DMS114 treated with DMSO at 0.1 percent for 48 hours (cell line): ENCODE measurements around the gene LGSN.
"Not testable (repeated sequence)": the region's sequence is repeated elsewhere in the genome, so short reads cannot be mapped to it uniquely, and the experiment has no call there.

ENCODE experiments used
- DNase-seq: peaks from one replicate; lab custom pipeline; 2025; ENCODE audit not compliant: unreplicated experiment; lab: John Stamatoyannopoulos, UW

Gene LGSN

GRCh38 chr6:63307581-63308246 is 12.1 kb downstream of the LGSN start:
- DNase-seq: peak; percentile 39

DNA sequence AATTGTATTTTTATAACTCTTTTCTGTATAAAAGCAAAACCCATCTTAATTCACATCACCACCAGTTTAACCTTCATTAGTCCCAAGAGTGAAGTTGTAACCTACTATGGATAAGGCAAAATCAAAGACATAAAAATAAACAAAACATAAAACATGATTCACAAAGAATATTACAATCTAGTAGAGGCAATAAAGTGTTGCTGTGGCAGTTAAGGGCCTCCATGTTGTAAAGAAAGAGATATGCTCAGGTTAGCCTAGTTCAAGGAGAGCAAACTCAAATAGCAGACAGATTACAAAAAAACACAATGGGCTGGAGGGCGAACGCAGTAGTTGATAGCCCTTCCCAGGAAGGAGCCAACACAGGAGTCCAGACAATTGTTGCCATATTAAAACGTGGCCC is 13.4 kb downstream of the LGSN start:
- DNase-seq: no peak

GRCh38 chr6:63305277-63305676 is 14.5 kb downstream of the LGSN start:
- no peak for DNase-seq

DNA sequence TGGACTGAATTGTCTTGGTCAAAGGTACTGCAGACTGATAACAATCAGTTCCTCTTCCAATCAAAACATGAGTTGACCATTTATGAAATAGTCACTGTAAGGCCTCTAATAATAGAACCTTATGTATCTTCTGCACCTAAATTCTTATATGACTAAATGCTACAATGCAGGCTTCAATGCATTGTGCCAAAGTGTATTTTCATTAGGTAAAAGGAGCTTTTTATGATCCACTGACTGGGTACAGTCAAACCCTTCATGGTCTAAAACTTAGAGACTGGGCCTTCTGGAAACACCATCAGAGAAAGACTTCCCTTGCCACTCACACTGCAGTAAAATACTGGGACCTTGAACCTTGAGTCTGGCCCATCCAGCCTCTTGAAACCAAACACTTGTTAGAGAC is 16.3 kb downstream of the LGSN start:
- no peak for DNase-seq

GRCh38 chr6:63299667-63300066 is 20.1 kb downstream of the LGSN start:
- no peak for DNase-seq

- no peak for DNase-seq
These were observed 24.1 kb downstream of the LGSN start for GRCh38 chr6:63295553-63296194.

DNA sequence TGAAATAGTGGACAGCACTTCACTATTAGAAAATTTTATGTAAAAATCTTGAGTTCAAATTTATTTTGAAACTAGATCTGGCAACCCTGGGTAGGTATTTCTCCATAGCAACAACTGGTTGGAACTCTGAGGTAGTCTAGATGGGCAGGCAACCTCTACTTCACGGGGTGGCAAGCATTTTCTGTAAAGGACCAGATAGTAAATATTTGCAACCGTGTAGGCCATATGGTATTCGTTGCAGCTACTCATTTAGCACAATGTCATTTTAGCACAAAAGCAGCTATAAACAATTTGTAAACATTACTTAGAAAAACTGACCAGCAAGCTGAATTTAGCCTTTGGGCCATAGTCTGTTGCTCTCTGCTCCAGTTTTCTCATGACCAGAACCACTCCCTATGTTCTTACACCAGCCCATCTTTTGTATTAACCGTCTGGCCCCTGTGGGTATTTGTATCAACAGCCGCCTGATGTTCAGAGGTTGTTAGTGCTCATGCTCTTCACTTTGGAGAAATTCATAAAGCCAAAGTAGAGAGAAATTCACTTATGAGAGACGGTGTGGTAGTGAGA is 29.2 kb downstream of the LGSN start:
- no peak for DNase-seq

GRCh38 chr6:63289269-63289872 is 30.4 kb downstream of the LGSN start:
- DNase-seq: no peak

GRCh38 chr6:63280639-63281180 is 39.1 kb downstream of the LGSN start:
- DNase-seq: no peak

GRCh38 chr6:63278916-63279315 is 40.9 kb downstream of the LGSN start:
- no peak for DNase-seq

DNA sequence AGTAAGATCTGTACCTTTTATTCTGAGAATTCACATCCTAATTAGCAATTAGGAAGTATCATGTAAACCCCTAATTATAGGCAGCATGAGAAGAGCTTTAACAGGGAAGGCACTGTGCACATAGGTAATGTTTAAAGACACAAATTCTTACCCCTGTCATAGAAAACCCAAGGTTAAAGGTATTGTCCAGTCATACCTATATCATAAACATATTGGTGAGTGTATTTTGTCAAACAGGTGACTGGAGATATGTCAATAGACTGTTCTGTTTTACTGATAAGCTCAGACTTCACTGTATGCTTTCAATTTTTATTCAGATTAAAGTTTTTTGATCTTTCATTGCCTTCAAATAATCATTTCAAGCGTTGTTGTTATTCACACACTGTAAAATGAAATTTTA is 43.8 kb downstream of the LGSN start:
- no peak for DNase-seq

- DNase-seq: not testable (repeated sequence)
These were observed 44.9 kb downstream of the LGSN start for GRCh38 chr6:63274795-63275430.

DNA sequence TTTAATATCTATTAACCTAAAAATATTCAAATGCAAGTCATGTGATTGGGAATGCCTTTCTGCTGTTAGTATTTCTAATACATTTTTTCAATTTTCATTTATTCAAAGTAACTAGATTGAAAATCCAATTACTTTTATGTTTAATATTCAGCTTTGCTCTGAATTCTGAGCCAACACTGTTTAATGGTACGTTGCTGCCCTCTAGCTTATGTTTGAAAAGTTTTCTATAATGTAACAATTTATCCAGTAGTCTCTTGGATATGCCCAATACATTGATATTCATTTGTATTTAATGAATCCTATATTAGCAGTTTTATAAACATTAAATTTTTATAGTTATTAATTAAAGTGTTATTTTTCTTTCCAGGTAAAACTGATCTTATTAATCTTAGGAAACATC is 47.4 kb downstream of the LGSN start:
- DNase-seq: peak; percentile 7

DNA sequence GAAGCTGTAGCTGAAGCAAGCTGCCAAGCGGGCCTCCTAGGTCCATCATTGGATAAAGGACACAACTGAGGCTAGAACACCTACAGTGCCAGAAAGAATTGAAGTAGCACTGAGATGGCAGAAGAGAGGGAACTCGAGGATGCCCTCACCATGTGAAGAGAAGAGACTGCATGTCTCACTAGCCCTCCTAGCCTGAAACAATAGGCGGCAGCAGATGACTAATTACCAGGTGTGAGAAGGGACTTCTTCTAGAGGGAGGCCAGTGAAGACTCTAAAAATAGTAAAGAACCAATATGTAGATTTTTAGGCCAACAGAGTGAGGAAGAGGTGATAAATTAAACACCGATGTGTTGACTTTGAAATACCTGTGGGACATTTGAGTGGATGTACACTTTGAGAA is 50.3 kb downstream of the LGSN start:
- no peak for DNase-seq

- no peak for DNase-seq
These were observed 51.2 kb downstream of the LGSN start for GRCh38 chr6:63268574-63268973.

- DNase-seq: no peak
These were observed 52.0 kb downstream of the LGSN start for GRCh38 chr6:63267828-63268227.

DNA sequence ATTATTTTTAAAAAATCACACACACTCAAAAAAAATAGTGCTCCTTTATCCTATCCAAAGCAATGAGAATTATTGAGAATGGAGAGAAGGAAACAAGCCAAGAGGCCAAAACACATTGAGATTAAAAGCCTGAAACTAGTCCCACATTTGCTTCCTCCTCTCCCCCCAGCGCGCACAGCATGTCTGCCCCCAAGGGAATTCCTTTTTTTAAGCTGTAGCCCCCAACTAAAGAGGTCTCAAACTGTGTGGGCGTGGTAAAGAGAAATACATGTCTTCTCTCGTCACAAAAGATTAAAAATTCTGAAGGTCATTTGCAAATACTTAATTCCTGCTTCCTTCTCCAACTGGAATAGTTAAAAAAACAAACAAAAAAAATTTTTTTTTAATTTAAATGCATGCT is 52.7 kb downstream of the LGSN start:
- no peak for DNase-seq

- DNase-seq: no peak
These were observed 56.3 kb downstream of the LGSN start for GRCh38 chr6:63263444-63263843.

DNA sequence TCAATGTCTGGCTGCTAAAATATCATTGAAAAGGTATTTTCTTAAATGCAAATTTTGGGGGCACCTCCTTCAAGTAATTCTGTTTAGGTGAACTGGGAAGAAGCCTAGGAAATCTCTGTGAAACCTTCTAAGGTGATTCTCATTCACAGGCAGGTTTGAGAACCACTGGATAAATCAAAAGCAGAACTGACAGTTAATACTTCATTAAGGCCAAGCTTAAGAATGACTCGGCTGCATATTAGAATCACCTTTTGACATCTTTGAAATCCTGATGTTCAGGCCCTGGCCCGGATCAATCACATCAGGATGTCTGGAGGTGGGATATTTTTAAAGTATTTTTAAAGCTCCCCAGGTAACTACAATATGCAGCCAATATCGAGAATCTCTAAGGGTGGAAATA is 58.0 kb downstream of the LGSN start:
- no peak for DNase-seq

DNA sequence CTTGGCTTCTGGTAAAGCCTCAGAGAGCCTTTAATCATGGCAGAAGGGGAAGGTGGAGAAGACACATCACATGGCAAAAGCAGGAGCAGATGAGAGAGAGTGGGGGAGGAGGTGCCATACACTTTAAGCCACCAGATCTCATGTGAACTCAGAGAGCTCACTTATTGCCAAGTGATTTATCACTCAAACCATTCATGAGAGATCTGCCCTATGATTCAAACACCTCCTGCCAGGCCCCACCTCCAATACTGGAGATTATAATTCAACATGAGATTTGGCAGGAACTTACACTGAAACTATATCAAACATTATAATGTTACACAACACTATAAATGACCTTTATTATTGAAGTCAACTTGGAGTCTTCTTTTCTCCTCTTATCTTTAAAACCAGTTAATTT is 60.6 kb downstream of the LGSN start:
- DNase-seq: no peak

DNA sequence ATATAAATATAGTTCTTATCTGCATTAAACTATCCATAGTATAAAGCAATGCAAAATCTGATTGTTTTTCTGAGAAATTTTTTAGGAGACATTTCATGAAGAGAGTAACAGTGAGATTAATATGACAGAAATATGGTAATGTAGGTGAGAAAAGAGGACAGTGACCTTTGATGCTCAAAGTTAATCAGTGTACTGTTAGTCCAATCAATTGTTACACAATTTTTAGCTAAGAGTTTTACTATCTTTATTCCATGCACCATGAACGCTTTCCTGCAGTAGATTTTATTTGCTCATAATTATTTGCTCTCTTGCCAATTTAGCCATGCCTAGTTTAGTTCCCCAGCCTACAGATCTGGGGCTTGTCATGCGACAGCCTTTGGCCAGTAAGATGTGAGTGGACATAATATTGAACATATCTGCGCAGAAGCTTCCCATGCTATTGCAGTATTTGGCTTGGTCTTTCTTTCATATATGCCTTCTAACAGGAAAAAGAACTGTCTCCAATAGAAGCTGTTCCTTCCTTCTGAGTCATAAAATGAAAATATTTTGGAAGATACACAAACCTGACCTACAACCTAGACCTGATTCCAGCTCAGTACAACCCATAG is 69.8 kb downstream of the LGSN start:
- no peak for DNase-seq
